Body of pancreas (tissue), 4 donors: ENCODE results near the gene MEA1. TPM values are rescaled to one million over a fixed set of nuclear protein-coding genes. Genes with fewer than 3 reads are reported as not detected.

Source experiments
- ATAC-seq: fragments of 150-250 bp; one replicate; pipeline ENCODE4 v1.9.1; 2016
- DNase-seq, 4 donors: peaks; one replicate each; pipeline ENCODE4 v3.0.0-alpha.2; 2019
- H3K27ac ChIP-seq, 4 donors: fragments of 200-600 bp; sonication (generic); 1 replicate in 3 of 4; 2 replicates in 1 of 4; pipeline versions ENCODE4 v1.5.1 to v1.6.1; 2016 to 2019; ENCODE audit warnings: mild to moderate bottlenecking in 1 of 4, mixed read lengths in 1 of 4, moderate library complexity in 1 of 4
- H3K27me3 ChIP-seq, 2 donors: fragments of 200-600 bp; sonication (generic); one replicate each; pipeline ENCODE4 v1.6.0; 2016; ENCODE audit warnings: mild to moderate bottlenecking in 1 of 2
- H3K36me3 ChIP-seq, 2 donors: fragments of 200-600 bp; sonication (generic); replicated peaks in 1 of 2; 2 replicates each; pipeline ENCODE4 v1.5.1; 2016; ENCODE audit warnings: low read depth in 2 of 2; ENCODE audit not compliant: insufficient read depth in 1 of 2
- H3K4me1 ChIP-seq: fragments of 200-600 bp; sonication (generic); one replicate; pipeline ENCODE4 v1.6.0; 2016
- H3K4me3 ChIP-seq, 2 donors: fragments of 200-600 bp; sonication (generic); 1 replicate in 1 of 2; 2 replicates in 1 of 2; pipeline ENCODE4 v1.5.1; 2016 to 2019
- H3K9me3 ChIP-seq, 3 donors: fragments of 200-600 bp; sonication (generic); 1 replicate in 2 of 3; 2 replicates in 1 of 3; pipeline ENCODE4 v1.5.1; 2016
- CTCF ChIP-seq, 7 experiments: fragments of 450-650 bp in 4 of 7; fragments of 200-600 bp in 3 of 7; sonication (generic) in 3 of 7; IDR thresholded peaks; one replicate each; pipeline ENCODE4 v1.5.1; 2016 to 2019; ENCODE audit warnings: antibody characterized with exemption in 7 of 7
- POLR2A ChIP-seq, 3 donors: fragments of 450-650 bp; IDR thresholded peaks; one replicate each; pipeline ENCODE4 v1.6.1; 2016; ENCODE audit warnings: antibody characterized with exemption in 3 of 3, mild to moderate bottlenecking in 2 of 3
- WGBS, 2 donors: methylation state at CpG; one replicate each; pipeline ENCODE4 v1.1.5; 2017; 5-methylcytosine and 5-hydroxymethylcytosine counted together
- intact Hi-C: fragments of 100-400 bp; cut with DNase I; formaldehyde crosslinking; loops from one replicate; pipeline ENCODE4 v1.15.1; 2023
- total RNA-seq, 2 donors: library from RNA; depleted of rRNA; stranded (reverse); fragments of >200 nt; gene quantifications; one replicate each; pipeline ENCODE4 v1.1.0, GENCODE V29; 2016

MEA1 gene
- total RNA-seq, 2 donors from 2014 or later, result 17.5 to 32.9 TPM

- no peaks in the 10 kb centered on the region for H3K27me3 ChIP-seq
- DNase-seq, result peak; percentile 64 to 79 (median 74)
- peak overlapping the region; percentile 26 to 48 for H3K4me3 ChIP-seq
- ATAC-seq, result peak; percentile 58
- 4 to 15% methylated on average over 8 to 15 of the region's 15 CpGs for WGBS, 2 donors
- intact Hi-C loops, result no loop called here
- peak overlapping the region; percentile 77 to 96 (median 92) for H3K27ac ChIP-seq
- no peak for TF ChIP-seq CTCF (IDR thresholded peaks at IDR 0.05)
- peak; percentile 38 to 71 (median 65) for TF ChIP-seq POLR2A (IDR thresholded peaks at IDR 0.05)
- H3K9me3 ChIP-seq, result no peaks in the 10 kb centered on the region
- peaks cover 28% of the 10 kb centered on the region for H3K4me1 ChIP-seq
- no peaks in the 10 kb centered on the region for H3K36me3 ChIP-seq
These were observed 46.4 kb upstream of the MEA1 start for GRCh38 chr6:43060034-43060754.

GRCh38 chr6:43059168-43060033 is 45.7 kb upstream of the MEA1 start, which contains the start of the genes KLC4 and MRPL2:
Gene KLC4 (plus strand): TSS chr6:43059631. CDS start chr6:43061336, 1,705 bp downstream.
Gene MRPL2 (minus strand): TSS chr6:43059434. CDS start chr6:43059381, 53 bp downstream.
- no peaks in the 10 kb centered on the region for H3K9me3 ChIP-seq
- ATAC-seq, result peak; percentile 95
- peak; percentile 60 to 89 (median 87) for TF ChIP-seq POLR2A (IDR thresholded peaks at IDR 0.05)
- no peak for TF ChIP-seq CTCF (IDR thresholded peaks at IDR 0.05)
- intact Hi-C loops, result loop anchor here (5.0 kb wide), 1 partner anchor 42 kb away; no protein-coding TSS in a partner anchor
- peaks cover 29% of the 10 kb centered on the region for H3K4me1 ChIP-seq
- WGBS, 2 donors, result 0 to 1% methylated on average over 14 to 64 of the region's 64 CpGs
- DNase-seq, result peak; percentile 98 to 99 (median 99)
- peak within 1 kb of the TSS; percentile 63 to 87 for H3K4me3 ChIP-seq
- H3K36me3 ChIP-seq, result no peaks in the 10 kb centered on the region
- H3K27me3 ChIP-seq, result no peaks in the 10 kb centered on the region
- H3K27ac ChIP-seq, result peak within 1 kb of the TSS; percentile 77 to 96 (median 92)

GRCh38 chr6:43058531-43058930 is 44.8 kb upstream of the MEA1 start:
- H3K4me1 ChIP-seq, result peaks cover 35% of the 10 kb centered on the region
- H3K9me3 ChIP-seq, result no peaks in the 10 kb centered on the region
- H3K27me3 ChIP-seq, result no peaks in the 10 kb centered on the region
- intact Hi-C loops, result loop anchor here (5.0 kb wide), 1 partner anchor 41 kb away; no protein-coding TSS in a partner anchor
- peak overlapping the region; percentile 63 to 87 for H3K4me3 ChIP-seq
- no peak for DNase-seq
- 26 to 27% methylated on average over 1 of the region's 1 CpG for WGBS, 2 donors
- no peak for ATAC-seq
- peak overlapping the region; percentile 56 to 94 (median 84) for H3K27ac ChIP-seq
- H3K36me3 ChIP-seq, result no peaks in the 10 kb centered on the region
- TF ChIP-seq POLR2A (IDR thresholded peaks at IDR 0.05) (no peak), CTCF (IDR thresholded peaks at IDR 0.05) (no peak)

- no peak for TF ChIP-seq CTCF (IDR thresholded peaks at IDR 0.05)
- no peak for TF ChIP-seq POLR2A (IDR thresholded peaks at IDR 0.05)
- DNase-seq (no peak), ATAC-seq (no peak)
- Histone ChIP-seq H3K4me3 (no peak overlapping the region), H3K27ac (no peak overlapping the region), H3K4me1 (peaks cover 50% of the 10 kb centered on the region), H3K27me3 (no peaks in the 10 kb centered on the region), H3K9me3 (no peaks in the 10 kb centered on the region), H3K36me3 (peaks cover 0 to under 1% of the 10 kb centered on the region in 2 donors)
- intact Hi-C loops, result loop anchor here (5.0 kb wide), 1 partner anchor 39 kb away; no protein-coding TSS in a partner anchor
- 62 to 73% methylated on average over 8 of the region's 8 CpGs for WGBS, 2 donors
These were observed 42.2 kb upstream of the MEA1 start for GRCh38 chr6:43055966-43056365.
